ENCODE results near the gene DNAJC27.

DNA sequence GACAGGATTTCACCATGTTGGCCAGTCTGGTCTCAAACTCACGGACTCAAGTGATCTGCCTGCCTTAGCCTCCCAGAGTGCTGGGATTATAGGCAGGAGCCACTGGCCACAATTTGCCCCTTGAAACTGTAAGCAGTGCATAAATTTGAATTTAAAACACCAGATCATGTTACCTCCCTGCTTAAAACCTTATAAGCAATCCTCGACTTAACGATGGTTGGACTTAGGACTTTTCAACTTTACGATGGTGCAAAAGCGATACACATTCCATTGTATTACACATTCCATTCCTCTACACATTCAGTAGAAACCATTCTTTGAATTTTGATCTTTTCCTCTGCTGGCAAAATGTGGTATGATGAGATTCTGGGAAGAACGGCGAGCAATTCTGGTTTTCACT, 46.9 kb upstream of the DNAJC27 start:
- TF ChIP-seq SIN3A (IDR thresholded peaks at IDR 0.05; ENCODE audit: low read depth) (no peak), CEBPB (IDR thresholded peaks at IDR 0.05; ENCODE audit: low read depth) (no peak), RAD21 (IDR thresholded peaks at IDR 0.05; ENCODE audit: low read depth) (no peak), ZFX (IDR thresholded peaks at IDR 0.05) (no peak), POLR2A (IDR thresholded peaks at IDR 0.05; ENCODE audit: borderline replicate concordance, extremely low read depth, insufficient read depth, insufficient read length) (no peak), JUND (IDR thresholded peaks at IDR 0.05) (no peak), ZNF274 (IDR thresholded peaks at IDR 0.05; ENCODE audit: low read depth, low read length) (no peak), EZH2 (IDR thresholded peaks at IDR 0.05) (no peak), SRF (IDR thresholded peaks at IDR 0.05; ENCODE audit: low read depth) (no peak), YY1 (IDR thresholded peaks at IDR 0.05; ENCODE audit: extremely low read depth, insufficient replicate concordance, low read depth, low read length) (no peak), POLR2AphosphoS5 (IDR thresholded peaks at IDR 0.05; ENCODE audit: low read depth, low read length) (no peak)
- TF ChIP-seq, protein P1, sequence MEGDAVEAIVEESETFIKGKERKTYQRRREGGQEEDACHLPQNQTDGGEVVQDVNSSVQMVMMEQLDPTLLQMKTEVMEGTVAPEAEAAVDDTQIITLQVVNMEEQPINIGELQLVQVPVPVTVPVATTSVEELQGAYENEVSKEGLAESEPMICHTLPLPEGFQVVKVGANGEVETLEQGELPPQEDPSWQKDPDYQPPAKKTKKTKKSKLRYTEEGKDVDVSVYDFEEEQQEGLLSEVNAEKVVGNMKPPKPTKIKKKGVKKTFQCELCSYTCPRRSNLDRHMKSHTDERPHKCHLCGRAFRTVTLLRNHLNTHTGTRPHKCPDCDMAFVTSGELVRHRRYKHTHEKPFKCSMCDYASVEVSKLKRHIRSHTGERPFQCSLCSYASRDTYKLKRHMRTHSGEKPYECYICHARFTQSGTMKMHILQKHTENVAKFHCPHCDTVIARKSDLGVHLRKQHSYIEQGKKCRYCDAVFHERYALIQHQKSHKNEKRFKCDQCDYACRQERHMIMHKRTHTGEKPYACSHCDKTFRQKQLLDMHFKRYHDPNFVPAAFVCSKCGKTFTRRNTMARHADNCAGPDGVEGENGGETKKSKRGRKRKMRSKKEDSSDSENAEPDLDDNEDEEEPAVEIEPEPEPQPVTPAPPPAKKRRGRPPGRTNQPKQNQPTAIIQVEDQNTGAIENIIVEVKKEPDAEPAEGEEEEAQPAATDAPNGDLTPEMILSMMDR (IDR thresholded peaks at IDR 0.05 in 2 of 3, conservative IDR thresholded peaks at IDR 0.05 in 1 of 3; ENCODE audit: borderline replicate concordance in 1 of 3, insufficient read depth in 1 of 3, low read depth in 2 of 3, low read length in 2 of 3) = no peak
- TF ChIP-seq, protein P2, sequence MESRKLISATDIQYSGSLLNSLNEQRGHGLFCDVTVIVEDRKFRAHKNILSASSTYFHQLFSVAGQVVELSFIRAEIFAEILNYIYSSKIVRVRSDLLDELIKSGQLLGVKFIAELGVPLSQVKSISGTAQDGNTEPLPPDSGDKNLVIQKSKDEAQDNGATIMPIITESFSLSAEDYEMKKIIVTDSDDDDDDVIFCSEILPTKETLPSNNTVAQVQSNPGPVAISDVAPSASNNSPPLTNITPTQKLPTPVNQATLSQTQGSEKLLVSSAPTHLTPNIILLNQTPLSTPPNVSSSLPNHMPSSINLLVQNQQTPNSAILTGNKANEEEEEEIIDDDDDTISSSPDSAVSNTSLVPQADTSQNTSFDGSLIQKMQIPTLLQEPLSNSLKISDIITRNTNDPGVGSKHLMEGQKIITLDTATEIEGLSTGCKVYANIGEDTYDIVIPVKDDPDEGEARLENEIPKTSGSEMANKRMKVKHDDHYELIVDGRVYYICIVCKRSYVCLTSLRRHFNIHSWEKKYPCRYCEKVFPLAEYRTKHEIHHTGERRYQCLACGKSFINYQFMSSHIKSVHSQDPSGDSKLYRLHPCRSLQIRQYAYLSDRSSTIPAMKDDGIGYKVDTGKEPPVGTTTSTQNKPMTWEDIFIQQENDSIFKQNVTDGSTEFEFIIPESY (IDR thresholded peaks at IDR 0.05; ENCODE audit: extremely low read depth, insufficient replicate concordance, low read length) = no peak

All from HCT116 (cell line).